ENCODE data around the gene GYS1. TPM values are rescaled to one million over a fixed set of nuclear protein-coding genes. Genes with fewer than 3 reads are reported as not detected.
A peak's percentile ranks its signal among the peaks of the same experiment; 100 is the strongest.

GYS1 gene
- total RNA-seq, 2 experiments from 2014 or later: 29.6 to 31.2 TPM

DNA sequence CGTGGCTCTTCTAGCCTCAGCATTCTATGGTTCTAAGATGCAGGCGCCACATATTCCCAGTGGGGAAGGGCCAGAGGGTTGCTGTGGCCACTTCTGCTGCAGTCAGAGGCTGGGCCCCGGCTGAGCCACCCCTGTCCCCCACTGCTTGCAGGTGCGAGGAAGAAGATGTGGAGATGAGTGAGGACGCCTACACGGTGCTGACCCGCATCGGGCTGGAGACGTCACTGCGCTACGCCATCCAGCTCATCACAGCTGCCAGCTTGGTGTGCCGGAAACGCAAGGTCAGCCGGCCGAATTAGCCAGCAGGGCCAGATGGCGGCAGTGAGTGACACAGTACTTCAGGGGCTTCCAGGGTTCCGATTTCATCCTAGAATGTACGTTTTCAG is 21.8 kb upstream of the GYS1 start:
- Mint-ChIP-seq H3K27ac (no peak overlapping the region), H3K27me3 (ENCODE audit: low read depth) (peaks cover 8% of the 10 kb centered on the region), H3K4me1 (ENCODE audit: low read depth) (peaks cover 19% of the 10 kb centered on the region), H3K36me3 (ENCODE audit: low read depth) (peaks cover 13% of the 10 kb centered on the region), H3K4me3 (no peak overlapping the region), H3K9me3 (no peaks in the 10 kb centered on the region)
- no peak for DNase-seq
- intact Hi-C loops (cut with micrococcal nuclease): no loop called here
- CTCF ChIA-PET: no interaction called here

- intact Hi-C loops (cut with micrococcal nuclease): no loop called here
These were observed 21.2 kb upstream of the GYS1 start for GRCh38 chr19:49014123-49014869.

DNA sequence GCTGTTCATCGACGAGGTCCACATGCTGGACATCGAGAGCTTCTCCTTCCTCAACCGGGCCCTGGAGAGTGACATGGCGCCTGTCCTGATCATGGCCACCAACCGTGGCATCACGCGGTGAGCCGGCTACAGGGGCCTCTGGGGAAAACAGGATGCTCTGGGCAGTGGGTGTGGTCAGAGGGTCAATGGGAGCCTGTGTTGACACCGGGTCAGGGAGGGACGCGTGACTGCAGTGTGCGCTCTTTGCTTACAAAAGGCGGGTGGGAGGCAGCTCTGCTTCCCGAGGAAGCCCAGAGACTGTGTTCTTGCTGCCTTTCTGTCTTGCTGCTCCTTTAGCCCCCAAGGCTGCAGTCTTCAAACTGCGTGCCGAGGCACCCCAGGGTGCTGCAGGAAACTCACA is 18.1 kb upstream of the GYS1 start:
- no peaks in the 10 kb centered on the region for H3K4me1 Mint-ChIP-seq (ENCODE audit: low read depth)
- CTCF ChIA-PET: no interaction called here
- intact Hi-C loops (cut with micrococcal nuclease): no loop called here

More at GRCh38 chr19:49014123-49014869, 21.2 kb upstream of the GYS1 start:
- peaks cover 7% of the 10 kb centered on the region for H3K27me3 Mint-ChIP-seq (ENCODE audit: low read depth)
- CTCF ChIA-PET: interaction anchor here (0.7 to 2.2 kb wide), 3 partner anchors 11 to 16 kb away, joined by 3 to 12 read pairs (median 6); no protein-coding TSS in a partner anchor
- no peak overlapping the region for H3K27ac Mint-ChIP-seq
- peaks cover 17% of the 10 kb centered on the region for H3K36me3 Mint-ChIP-seq (ENCODE audit: low read depth)
- no peak for DNase-seq
- no peaks in the 10 kb centered on the region for H3K9me3 Mint-ChIP-seq
- peaks cover 17% of the 10 kb centered on the region for H3K4me1 Mint-ChIP-seq (ENCODE audit: low read depth)
- H3K4me3 Mint-ChIP-seq: no peak overlapping the region

GRCh38 chr19:49010453-49010852 is 17.3 kb upstream of the GYS1 start:
- no peaks in the 10 kb centered on the region for H3K9me3 Mint-ChIP-seq
- peaks cover 19% of the 10 kb centered on the region for H3K36me3 Mint-ChIP-seq (ENCODE audit: low read depth)
- intact Hi-C loops (cut with micrococcal nuclease): no loop called here
- H3K4me3 Mint-ChIP-seq: no peak overlapping the region
- no peaks in the 10 kb centered on the region for H3K4me1 Mint-ChIP-seq (ENCODE audit: low read depth)
- no peak overlapping the region for H3K27ac Mint-ChIP-seq
- H3K27me3 Mint-ChIP-seq (ENCODE audit: low read depth): no peaks in the 10 kb centered on the region
- DNase-seq: no peak
- CTCF ChIA-PET: no interaction called here

More for the DNA sequence above, 18.1 kb upstream of the GYS1 start:
- Mint-ChIP-seq H3K27ac (no peak overlapping the region), H3K4me3 (no peak overlapping the region), H3K36me3 (ENCODE audit: low read depth) (peaks cover 22% of the 10 kb centered on the region), H3K27me3 (ENCODE audit: low read depth) (no peaks in the 10 kb centered on the region), H3K9me3 (no peaks in the 10 kb centered on the region)
- DNase-seq: no peak

- no peak overlapping the region for H3K4me3 Mint-ChIP-seq
- no peaks in the 10 kb centered on the region for H3K9me3 Mint-ChIP-seq
- no peak for DNase-seq
- CTCF ChIA-PET: no interaction called here
- no peaks in the 10 kb centered on the region for H3K4me1 Mint-ChIP-seq (ENCODE audit: low read depth)
- intact Hi-C loops (cut with micrococcal nuclease): no loop called here
- H3K27ac Mint-ChIP-seq: no peak overlapping the region
- no peaks in the 10 kb centered on the region for H3K27me3 Mint-ChIP-seq (ENCODE audit: low read depth)
- H3K36me3 Mint-ChIP-seq (ENCODE audit: low read depth): peaks cover 22% of the 10 kb centered on the region
These were observed 16.7 kb upstream of the GYS1 start for GRCh38 chr19:49009828-49010227.

DNA sequence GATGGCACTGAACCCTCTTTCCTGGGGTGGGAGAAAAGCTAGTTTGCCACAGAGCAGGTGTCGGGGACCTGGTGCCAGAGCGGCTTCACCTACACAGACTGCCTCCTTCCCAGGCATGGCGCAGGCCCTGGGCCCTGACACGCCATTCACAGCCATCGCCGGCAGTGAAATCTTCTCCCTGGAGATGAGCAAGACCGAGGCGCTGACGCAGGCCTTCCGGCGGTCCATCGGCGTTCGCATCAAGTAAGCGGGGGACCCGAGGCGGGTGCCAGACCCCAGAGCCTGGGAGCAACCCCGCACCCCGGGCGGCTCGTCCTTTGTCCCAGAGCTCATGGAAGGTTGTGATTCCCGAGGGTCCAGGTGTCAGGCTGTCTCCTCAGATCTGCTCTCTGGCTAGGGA is 13.8 kb upstream of the GYS1 start:
- Mint-ChIP-seq H3K36me3 (ENCODE audit: low read depth) (peaks cover 36% of the 10 kb centered on the region), H3K27ac (no peak overlapping the region), H3K4me3 (no peak overlapping the region), H3K9me3 (no peaks in the 10 kb centered on the region), H3K27me3 (ENCODE audit: low read depth) (no peaks in the 10 kb centered on the region), H3K4me1 (ENCODE audit: low read depth) (no peaks in the 10 kb centered on the region)
- intact Hi-C loops (cut with micrococcal nuclease): no loop called here
- DNase-seq: no peak
- CTCF ChIA-PET: no interaction called here

GRCh38 chr19:49004964-49005614 is 12.0 kb upstream of the GYS1 start:
- H3K9me3 Mint-ChIP-seq: no peaks in the 10 kb centered on the region
- no peaks in the 10 kb centered on the region for H3K4me1 Mint-ChIP-seq (ENCODE audit: low read depth)
- H3K36me3 Mint-ChIP-seq (ENCODE audit: low read depth): peaks cover 33% of the 10 kb centered on the region
- CTCF ChIA-PET: interaction anchor here (1.3 kb wide), 1 partner anchor 13 kb away, joined by 3 read pairs; no protein-coding TSS in a partner anchor
- H3K27ac Mint-ChIP-seq: no peak overlapping the region
- no peak for DNase-seq
- H3K27me3 Mint-ChIP-seq (ENCODE audit: low read depth): no peaks in the 10 kb centered on the region
- intact Hi-C loops (cut with micrococcal nuclease): no loop called here
- H3K4me3 Mint-ChIP-seq: no peak overlapping the region

- Mint-ChIP-seq H3K4me1 (ENCODE audit: low read depth) (peaks cover 6% of the 10 kb centered on the region), H3K4me3 (no peak overlapping the region), H3K27me3 (ENCODE audit: low read depth) (no peaks in the 10 kb centered on the region), H3K27ac (no peak overlapping the region), H3K36me3 (ENCODE audit: low read depth) (peaks cover 33% of the 10 kb centered on the region), H3K9me3 (no peaks in the 10 kb centered on the region)
- intact Hi-C loops (cut with micrococcal nuclease): no loop called here
- CTCF ChIA-PET: interaction anchor here (0.7 to 1.1 kb wide), 2 partner anchors 10 to 50 kb away, joined by 3 read pairs; partner anchors contain the start of gene BAX
- DNase-seq: no peak
These were observed 11.0 kb upstream of the GYS1 start for GRCh38 chr19:49004133-49004532.

GRCh38 chr19:48999481-49000325 is 6.6 kb upstream of the GYS1 start:
- intact Hi-C loops (cut with micrococcal nuclease): loop anchor here (5.0 to 10.0 kb wide), 3 partner anchors 195 to 635 kb away; partner anchors contain the start of genes SYNGR4 and TMEM143
- Mint-ChIP-seq H3K27me3 (ENCODE audit: low read depth) (no peaks in the 10 kb centered on the region), H3K4me1 (ENCODE audit: low read depth) (peaks cover 22% of the 10 kb centered on the region), H3K27ac (no peak overlapping the region), H3K4me3 (no peak overlapping the region), H3K9me3 (no peaks in the 10 kb centered on the region), H3K36me3 (ENCODE audit: low read depth) (peaks cover 36% of the 10 kb centered on the region)
- CTCF ChIA-PET: interaction anchor here (0.5 to 2.3 kb wide), 20 partner anchors 13 to 321 kb away, joined by 3 to 8 read pairs (median 3); partner anchors contain the start of genes CGB2 and LHB
- DNase-seq: peak; percentile 76

DNA sequence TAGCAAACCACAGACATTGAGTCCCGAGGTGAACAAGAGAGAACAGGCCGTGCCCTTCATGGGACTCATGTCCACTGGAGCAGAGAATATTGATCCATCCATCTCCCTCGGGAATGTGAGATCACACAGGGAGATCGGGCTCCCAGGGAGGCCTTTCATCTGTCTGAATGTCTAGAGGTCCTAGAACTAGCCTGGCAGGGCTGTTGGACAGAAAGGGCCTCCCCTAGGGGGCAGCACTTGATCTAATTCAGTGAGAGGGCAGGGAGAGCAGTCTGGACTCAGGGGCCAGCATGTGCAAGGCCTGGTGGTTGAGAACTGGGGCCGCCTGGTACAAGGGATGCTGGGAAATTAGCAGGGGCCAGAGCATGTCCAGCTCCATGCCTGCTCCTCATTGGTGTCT is 4.9 kb upstream of the GYS1 start:
- peak; percentile 73 for DNase-seq
- Mint-ChIP-seq H3K36me3 (ENCODE audit: low read depth) (peaks cover 28% of the 10 kb centered on the region), H3K27me3 (ENCODE audit: low read depth) (no peaks in the 10 kb centered on the region), H3K9me3 (no peaks in the 10 kb centered on the region), H3K4me1 (ENCODE audit: low read depth) (peaks cover 29% of the 10 kb centered on the region), H3K27ac (no peak overlapping the region), H3K4me3 (no peak overlapping the region)
- CTCF ChIA-PET: interaction anchor here (0.6 to 1.7 kb wide), 9 partner anchors 9 to 228 kb away, joined by 3 to 12 read pairs (median 3); no protein-coding TSS in a partner anchor
- intact Hi-C loops (cut with micrococcal nuclease): loop anchor here (1.0 to 10.0 kb wide), 4 partner anchors 77 to 633 kb away; partner anchors contain the start of genes SYNGR4 and TMEM143

- DNase-seq: no peak
- Mint-ChIP-seq H3K27ac (peak overlapping the region; percentile 94), H3K4me1 (ENCODE audit: low read depth) (peaks cover 41% of the 10 kb centered on the region), H3K9me3 (no peaks in the 10 kb centered on the region), H3K4me3 (peak overlapping the region; percentile 83), H3K27me3 (ENCODE audit: low read depth) (no peaks in the 10 kb centered on the region), H3K36me3 (ENCODE audit: low read depth) (peaks cover 17% of the 10 kb centered on the region)
- intact Hi-C loops (cut with micrococcal nuclease): loop anchor here (5.0 to 10.0 kb wide), 3 partner anchors 201 to 629 kb away; partner anchors contain the start of genes CA11, SYNGR4 and TMEM143
- CTCF ChIA-PET: interaction anchor here (0.6 to 3.8 kb wide), 23 partner anchors 10 to 298 kb away, joined by 3 to 22 read pairs (median 5); partner anchors contain the start of genes BCAT2, CGB2, CGB7 and FTL
These were observed 902 bp upstream of the GYS1 start for GRCh38 chr19:48994035-48994386.
